ENCODE measurements around the gene ZNF846.

ZNF846 gene

DNA sequence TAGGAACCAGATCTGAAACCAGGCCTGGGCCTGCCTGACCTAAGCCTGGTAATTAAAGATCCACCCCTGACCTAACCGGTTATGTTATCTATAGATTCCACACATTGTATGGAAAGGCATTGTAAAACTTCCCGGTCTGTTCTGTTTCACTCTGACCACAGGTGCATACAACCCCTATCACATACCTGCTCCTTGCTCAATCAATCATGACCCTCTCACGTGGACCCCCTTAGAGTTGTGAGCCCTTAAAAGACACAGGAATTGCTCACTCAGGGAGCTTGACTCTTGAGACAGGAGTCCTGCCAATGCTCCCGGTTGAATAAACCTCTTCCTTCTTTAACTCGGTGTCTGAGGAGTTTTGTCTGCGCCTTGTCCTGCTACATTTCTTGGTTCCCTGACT lies 66.4 kb downstream of the ZNF846 start:
- DNase-seq (ENCODE audit: low read depth), result no peak
- TF ChIP-seq, protein P1, sequence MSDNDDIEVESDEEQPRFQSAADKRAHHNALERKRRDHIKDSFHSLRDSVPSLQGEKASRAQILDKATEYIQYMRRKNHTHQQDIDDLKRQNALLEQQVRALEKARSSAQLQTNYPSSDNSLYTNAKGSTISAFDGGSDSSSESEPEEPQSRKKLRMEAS (IDR thresholded peaks at IDR 0.05; ENCODE audit: low read depth, low read length), result no peak
- TF ChIP-seq, protein P2, sequence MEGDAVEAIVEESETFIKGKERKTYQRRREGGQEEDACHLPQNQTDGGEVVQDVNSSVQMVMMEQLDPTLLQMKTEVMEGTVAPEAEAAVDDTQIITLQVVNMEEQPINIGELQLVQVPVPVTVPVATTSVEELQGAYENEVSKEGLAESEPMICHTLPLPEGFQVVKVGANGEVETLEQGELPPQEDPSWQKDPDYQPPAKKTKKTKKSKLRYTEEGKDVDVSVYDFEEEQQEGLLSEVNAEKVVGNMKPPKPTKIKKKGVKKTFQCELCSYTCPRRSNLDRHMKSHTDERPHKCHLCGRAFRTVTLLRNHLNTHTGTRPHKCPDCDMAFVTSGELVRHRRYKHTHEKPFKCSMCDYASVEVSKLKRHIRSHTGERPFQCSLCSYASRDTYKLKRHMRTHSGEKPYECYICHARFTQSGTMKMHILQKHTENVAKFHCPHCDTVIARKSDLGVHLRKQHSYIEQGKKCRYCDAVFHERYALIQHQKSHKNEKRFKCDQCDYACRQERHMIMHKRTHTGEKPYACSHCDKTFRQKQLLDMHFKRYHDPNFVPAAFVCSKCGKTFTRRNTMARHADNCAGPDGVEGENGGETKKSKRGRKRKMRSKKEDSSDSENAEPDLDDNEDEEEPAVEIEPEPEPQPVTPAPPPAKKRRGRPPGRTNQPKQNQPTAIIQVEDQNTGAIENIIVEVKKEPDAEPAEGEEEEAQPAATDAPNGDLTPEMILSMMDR (IDR thresholded peaks at IDR 0.05; ENCODE audit: low read depth, low read length), result no peak
- TF ChIP-seq POLR2A (IDR thresholded peaks at IDR 0.05; ENCODE audit: extremely low read depth, insufficient read length) (no peak), MYC (IDR thresholded peaks at IDR 0.05; ENCODE audit: low read depth, low read length) (no peak)
- H3K4me3 ChIP-seq (ENCODE audit: low read depth, low read length), result no peak overlapping the region
